Measurements from ENCODE around the gene CAPN2. TPM values are rescaled to one million over a fixed set of nuclear protein-coding genes. Genes with fewer than 3 reads are reported as not detected.

CAPN2 gene
- total RNA-seq, 4 donors from 2014 or later = 143 to 276 (median 202) TPM

GRCh38 chr1:223820515-223820858, 108.1 kb downstream of the CAPN2 start:
- Histone ChIP-seq H3K27me3 (no peaks in the 10 kb centered on the region), H3K36me3 (peaks cover 0 to 13% (median 0%) of the 10 kb centered on the region in 3 donors), H3K4me1 (peaks cover 0 to 2% (median 0%) of the 10 kb centered on the region in 4 donors), H3K9me3 (no peaks in the 10 kb centered on the region), H3K27ac (no peak overlapping the region), H3K4me3 (no peak overlapping the region)
- no peak for DNase-seq
- TF ChIP-seq, protein P1, sequence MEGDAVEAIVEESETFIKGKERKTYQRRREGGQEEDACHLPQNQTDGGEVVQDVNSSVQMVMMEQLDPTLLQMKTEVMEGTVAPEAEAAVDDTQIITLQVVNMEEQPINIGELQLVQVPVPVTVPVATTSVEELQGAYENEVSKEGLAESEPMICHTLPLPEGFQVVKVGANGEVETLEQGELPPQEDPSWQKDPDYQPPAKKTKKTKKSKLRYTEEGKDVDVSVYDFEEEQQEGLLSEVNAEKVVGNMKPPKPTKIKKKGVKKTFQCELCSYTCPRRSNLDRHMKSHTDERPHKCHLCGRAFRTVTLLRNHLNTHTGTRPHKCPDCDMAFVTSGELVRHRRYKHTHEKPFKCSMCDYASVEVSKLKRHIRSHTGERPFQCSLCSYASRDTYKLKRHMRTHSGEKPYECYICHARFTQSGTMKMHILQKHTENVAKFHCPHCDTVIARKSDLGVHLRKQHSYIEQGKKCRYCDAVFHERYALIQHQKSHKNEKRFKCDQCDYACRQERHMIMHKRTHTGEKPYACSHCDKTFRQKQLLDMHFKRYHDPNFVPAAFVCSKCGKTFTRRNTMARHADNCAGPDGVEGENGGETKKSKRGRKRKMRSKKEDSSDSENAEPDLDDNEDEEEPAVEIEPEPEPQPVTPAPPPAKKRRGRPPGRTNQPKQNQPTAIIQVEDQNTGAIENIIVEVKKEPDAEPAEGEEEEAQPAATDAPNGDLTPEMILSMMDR (IDR thresholded peaks at IDR 0.05) = no peak
- no peak for TF ChIP-seq POLR2A (IDR thresholded peaks at IDR 0.05)

DNA sequence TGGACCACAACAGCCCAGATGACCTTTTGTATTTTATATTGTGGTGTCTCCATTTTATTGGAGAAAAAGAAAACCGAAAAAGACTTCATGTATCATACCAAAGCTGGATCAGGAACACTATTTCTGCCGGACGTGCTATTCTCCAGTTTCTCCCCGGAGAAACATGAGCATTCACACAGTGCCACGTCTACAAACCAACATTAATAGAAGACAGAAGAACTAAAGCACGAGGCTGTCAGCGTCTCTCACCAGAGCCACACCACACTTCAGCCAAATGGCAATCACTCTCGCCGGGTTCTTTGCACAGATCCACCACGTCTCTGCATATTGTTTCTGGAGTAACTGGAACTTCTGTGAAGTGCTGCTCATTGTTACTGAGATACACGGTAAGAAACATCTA, 108.6 kb downstream of the CAPN2 start:
- TF ChIP-seq POLR2A (IDR thresholded peaks at IDR 0.05) = no peak
- TF ChIP-seq, protein P1 (IDR thresholded peaks at IDR 0.05) = no peak
- Histone ChIP-seq H3K27me3 (no peaks in the 10 kb centered on the region), H3K36me3 (peaks cover 0 to 13% (median 0%) of the 10 kb centered on the region in 3 donors), H3K27ac (no peak overlapping the region), H3K9me3 (no peaks in the 10 kb centered on the region), H3K4me1 (peaks cover 0 to 6% (median 0%) of the 10 kb centered on the region in 4 donors), H3K4me3 (no peak overlapping the region)
- no peak for DNase-seq

GRCh38 chr1:223824287-223824686, 111.9 kb downstream of the CAPN2 start:
- peaks cover 0 to 10% (median 0%) of the 10 kb centered on the region in 4 donors for H3K4me1 ChIP-seq
- no peak for DNase-seq
- TF ChIP-seq POLR2A (IDR thresholded peaks at IDR 0.05) = no peak
- TF ChIP-seq, protein P1 (IDR thresholded peaks at IDR 0.05) = no peak
- no peaks in the 10 kb centered on the region for H3K27me3 ChIP-seq
- H3K4me3 ChIP-seq = no peak overlapping the region
- no peak overlapping the region for H3K27ac ChIP-seq
- H3K9me3 ChIP-seq = no peaks in the 10 kb centered on the region
- peaks cover 0 to 13% (median 0%) of the 10 kb centered on the region in 3 donors for H3K36me3 ChIP-seq

DNA sequence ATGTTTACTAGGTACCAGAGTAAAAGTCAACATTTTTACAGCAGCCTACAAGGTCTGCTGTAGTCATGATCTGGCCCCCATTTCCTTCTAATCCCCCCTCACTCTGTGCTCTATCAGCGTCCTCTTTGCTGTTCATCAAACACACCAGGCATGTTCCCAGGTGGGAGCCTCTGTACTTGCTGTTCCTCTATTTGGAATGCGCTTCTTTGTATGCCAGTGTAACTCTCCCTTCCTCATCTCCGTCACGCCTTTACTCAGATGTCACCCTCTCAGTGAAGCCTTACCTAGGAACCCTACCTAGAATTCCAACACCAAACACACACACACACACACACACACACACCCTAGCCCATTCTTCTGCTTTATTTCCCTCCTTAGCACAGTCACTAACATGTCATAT, 112.4 kb downstream of the CAPN2 start:
- TF ChIP-seq POLR2A (IDR thresholded peaks at IDR 0.05) = no peak
- TF ChIP-seq, protein P1 (IDR thresholded peaks at IDR 0.05) = no peak
- Histone ChIP-seq H3K4me1 (peaks cover 0 to 10% (median 0%) of the 10 kb centered on the region in 4 donors), H3K9me3 (no peaks in the 10 kb centered on the region), H3K27ac (no peak overlapping the region), H3K4me3 (no peak overlapping the region), H3K27me3 (no peaks in the 10 kb centered on the region), H3K36me3 (peaks cover 0 to 13% (median 0%) of the 10 kb centered on the region in 3 donors)
- DNase-seq = no peak

Small RNA genes within 50 kb of the gene (small RNA-seq; reads per million reads assigned to genes)
- 0 reads per million in 2 donors for gene RNU6-1248P

Other genes with a start within 250 kb of the CAPN2 start
- 10 to 100 TPM in 3 of 4 donors, 1 to 10 TPM in 1; 9.9 to 74.0 (median 31.4) TPM for gene CAPN8, start 46.8 kb upstream of the CAPN2 start, total RNA-seq
- 100 to 1,000 TPM in 1 of 4 donors, 10 to 100 TPM in 3; 31.7 to 196 (median 58.2) TPM for gene TP53BP2, start 133.4 kb downstream of the CAPN2 start, total RNA-seq

All from Peyer's patch (tissue), 4 donors.